ENCODE data around the gene AQP12B.

DNA sequence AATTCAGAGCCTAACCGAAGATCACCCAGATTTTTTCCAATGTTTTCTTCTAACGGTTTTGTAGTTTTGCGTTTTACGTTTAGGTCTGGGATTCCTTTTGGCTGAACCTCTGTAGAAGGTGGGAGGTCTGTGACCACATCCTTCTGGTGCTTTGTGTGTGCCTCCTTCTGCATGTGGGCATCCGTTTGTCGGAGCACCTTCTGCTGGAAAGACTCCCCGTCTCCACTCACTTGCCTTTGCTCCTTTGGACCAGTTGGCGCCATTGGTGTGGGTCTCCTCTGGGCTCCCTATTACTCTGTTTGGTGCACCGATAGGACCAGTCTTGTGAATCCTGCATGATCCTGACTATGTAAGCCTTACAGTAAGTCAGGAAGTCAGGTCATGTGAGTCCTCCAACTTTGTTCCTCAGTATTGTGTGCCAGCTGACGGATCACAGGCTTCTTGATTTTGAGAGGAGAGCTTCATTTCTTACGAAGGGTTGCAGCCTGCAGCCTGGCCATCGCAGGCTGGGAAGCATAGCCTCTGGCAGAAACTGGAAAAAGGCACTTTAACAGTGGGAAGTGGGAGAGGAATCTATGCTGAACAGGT lies 22.6 kb upstream of the AQP12B start:
- TF ChIP-seq, protein P1, sequence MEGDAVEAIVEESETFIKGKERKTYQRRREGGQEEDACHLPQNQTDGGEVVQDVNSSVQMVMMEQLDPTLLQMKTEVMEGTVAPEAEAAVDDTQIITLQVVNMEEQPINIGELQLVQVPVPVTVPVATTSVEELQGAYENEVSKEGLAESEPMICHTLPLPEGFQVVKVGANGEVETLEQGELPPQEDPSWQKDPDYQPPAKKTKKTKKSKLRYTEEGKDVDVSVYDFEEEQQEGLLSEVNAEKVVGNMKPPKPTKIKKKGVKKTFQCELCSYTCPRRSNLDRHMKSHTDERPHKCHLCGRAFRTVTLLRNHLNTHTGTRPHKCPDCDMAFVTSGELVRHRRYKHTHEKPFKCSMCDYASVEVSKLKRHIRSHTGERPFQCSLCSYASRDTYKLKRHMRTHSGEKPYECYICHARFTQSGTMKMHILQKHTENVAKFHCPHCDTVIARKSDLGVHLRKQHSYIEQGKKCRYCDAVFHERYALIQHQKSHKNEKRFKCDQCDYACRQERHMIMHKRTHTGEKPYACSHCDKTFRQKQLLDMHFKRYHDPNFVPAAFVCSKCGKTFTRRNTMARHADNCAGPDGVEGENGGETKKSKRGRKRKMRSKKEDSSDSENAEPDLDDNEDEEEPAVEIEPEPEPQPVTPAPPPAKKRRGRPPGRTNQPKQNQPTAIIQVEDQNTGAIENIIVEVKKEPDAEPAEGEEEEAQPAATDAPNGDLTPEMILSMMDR (IDR thresholded peaks at IDR 0.05) = no peak
- no peak for TF ChIP-seq POLR2A (IDR thresholded peaks at IDR 0.05)

Data from uterus (tissue), 2 donors.